H9 (cell line): ENCODE results near the gene ZNF37A. TPM values are rescaled to one million over a fixed set of nuclear protein-coding genes. Genes with fewer than 3 reads are reported as not detected.

Experiments used
- DNase-seq: peaks from one replicate; pipeline ENCODE4 v3.0.0-alpha.2; 2017
- H2AFZ ChIP-seq: one replicate; pipeline ENCODE4 v1.6.1; 2013; ENCODE audit warnings: mild to moderate bottlenecking, low read length, control low read depth, moderate library complexity
- H2AK5ac ChIP-seq: 2 replicates; pipeline ENCODE4 v1.6.1; 2013; ENCODE audit warnings: low read length, control low read depth, mixed read lengths; ENCODE audit not compliant: insufficient read length
- H2BK120ac ChIP-seq: one replicate; pipeline ENCODE4 v1.6.1; 2013; ENCODE audit warnings: low read depth, mild to moderate bottlenecking, low read length, control low read depth, inconsistent platforms; ENCODE audit not compliant: poor library complexity, severe bottlenecking
- H2BK12ac ChIP-seq: 2 replicates; pipeline ENCODE4 v1.6.1; 2013; ENCODE audit warnings: low read length, control low read depth, mixed read lengths, low read depth; ENCODE audit not compliant: insufficient read length
- H2BK15ac ChIP-seq: 2 replicates; pipeline ENCODE4 v1.6.1; 2013; ENCODE audit warnings: low read depth, low read length, control low read depth
- H2BK20ac ChIP-seq: one replicate; pipeline ENCODE4 v1.6.1; 2013; ENCODE audit warnings: low read depth, mild to moderate bottlenecking, low read length, control low read depth, inconsistent platforms; ENCODE audit not compliant: poor library complexity, severe bottlenecking
- H2BK5ac ChIP-seq: 2 replicates; pipeline ENCODE4 v1.6.1; 2013; ENCODE audit warnings: low read length, control low read depth, mixed read lengths; ENCODE audit not compliant: insufficient read length
- H3K14ac ChIP-seq: 2 replicates; pipeline ENCODE4 v1.6.1; 2013; ENCODE audit warnings: low read length, control low read depth; ENCODE audit not compliant: insufficient read depth
- H3K18ac ChIP-seq: 2 replicates; pipeline ENCODE4 v1.6.1; 2013; ENCODE audit warnings: low read depth, mild to moderate bottlenecking, mixed read lengths, low read length, control low read depth; ENCODE audit not compliant: insufficient read length
- H3K23ac ChIP-seq: 2 replicates; pipeline ENCODE4 v1.6.1; 2013; ENCODE audit warnings: low read length, control low read depth, mixed read lengths, low read depth; ENCODE audit not compliant: insufficient read length
- H3K23me2 ChIP-seq: 2 replicates; pipeline ENCODE4 v1.6.1; 2013; ENCODE audit warnings: low read depth, mild to moderate bottlenecking, mixed read lengths, low read length, control low read depth; ENCODE audit not compliant: insufficient read length, poor library complexity, severe bottlenecking
- H3K27ac ChIP-seq: 2 replicates; pipeline ENCODE4 v1.5.1; 2013; ENCODE audit warnings: low read length, control low read depth, mixed read lengths, low read depth; ENCODE audit not compliant: insufficient read length
- H3K27me3 ChIP-seq: 2 replicates; pipeline ENCODE4 v1.6.1; 2013; ENCODE audit warnings: low read length, control low read depth, inconsistent platforms; ENCODE audit not compliant: insufficient read depth
- H3K4ac ChIP-seq: 2 replicates; pipeline ENCODE4 v1.6.1; 2013; ENCODE audit warnings: low read depth, mild to moderate bottlenecking, control low read depth, inconsistent platforms, low read length, moderate library complexity
- H3K4me1 ChIP-seq: 2 replicates; pipeline ENCODE4 v1.6.1; 2013; ENCODE audit warnings: low read length, control low read depth, inconsistent platforms; ENCODE audit not compliant: insufficient read depth
- H3K4me2 ChIP-seq: 2 replicates; pipeline ENCODE4 v1.6.1; 2013; ENCODE audit warnings: low read length, control low read depth, mixed read lengths; ENCODE audit not compliant: insufficient read length, insufficient read depth
- H3K56ac ChIP-seq: 2 replicates; pipeline ENCODE4 v1.6.1; 2013; ENCODE audit warnings: low read depth, mild to moderate bottlenecking, mixed read lengths, low read length, control low read depth; ENCODE audit not compliant: insufficient read length
- H3K79me1 ChIP-seq: 2 replicates; pipeline ENCODE4 v1.6.1; 2013; ENCODE audit warnings: low read depth, mild to moderate bottlenecking, moderate library complexity, low read length, control low read depth, inconsistent platforms; ENCODE audit not compliant: insufficient read depth, poor library complexity, severe bottlenecking
- H3K79me2 ChIP-seq: 2 replicates; pipeline ENCODE4 v1.6.1; 2013; ENCODE audit warnings: low read length, control low read depth, inconsistent platforms; ENCODE audit not compliant: insufficient read depth
- H3K9ac ChIP-seq: 2 replicates; pipeline ENCODE4 v1.6.1; 2013; ENCODE audit warnings: low read length, control low read depth, mixed read lengths; ENCODE audit not compliant: insufficient read length; ENCODE audit errors: extremely low read depth
- H3K9me3 ChIP-seq: one replicate; pipeline ENCODE4 v1.6.1; 2013; ENCODE audit warnings: low read depth, low read length, inconsistent platforms; ENCODE audit not compliant: control insufficient read depth
- H3T11ph ChIP-seq: one replicate; pipeline ENCODE4 v1.6.1; 2013; ENCODE audit warnings: mild to moderate bottlenecking, low read length, control low read depth, inconsistent platforms
- H4K20me1 ChIP-seq: one replicate; pipeline ENCODE4 v1.6.1; 2013; ENCODE audit not compliant: control insufficient read depth, insufficient read length, insufficient read depth
- H4K5ac ChIP-seq: 2 replicates; pipeline ENCODE4 v1.6.1; 2013; ENCODE audit warnings: low read depth, mild to moderate bottlenecking, mixed read lengths, low read length, control low read depth; ENCODE audit not compliant: insufficient read length
- H4K8ac ChIP-seq: replicated peaks from 2 replicates; pipeline ENCODE4 v1.6.1; 2013; ENCODE audit warnings: low read length, control low read depth, mixed read lengths, low read depth; ENCODE audit not compliant: insufficient read length
- H4K91ac ChIP-seq: 2 replicates; pipeline ENCODE4 v1.6.1; 2013; ENCODE audit warnings: low read depth, mild to moderate bottlenecking, moderate library complexity, mixed read lengths, low read length, control low read depth; ENCODE audit not compliant: insufficient read length
- H3K27ac Mint-ChIP-seq, 3 experiments: 2 replicates in 2 of 3; 3 replicates in 1 of 3; pipeline ENCODE4 v1.8.0; 2020 to 2021; ENCODE audit warnings: mixed read lengths in 3 of 3, mild to moderate bottlenecking in 1 of 3, moderate library complexity in 1 of 3
- H3K27me3 Mint-ChIP-seq: 2 replicates; pipeline ENCODE4 v1.8.0; 2021; ENCODE audit warnings: low read depth, mild to moderate bottlenecking, moderate library complexity, mixed read lengths
- H3K36me3 Mint-ChIP-seq, 3 experiments: 2 replicates in 2 of 3; 3 replicates in 1 of 3; pipeline ENCODE4 v1.8.0; 2020 to 2021; ENCODE audit warnings: low read depth in 3 of 3, mixed read lengths in 3 of 3; ENCODE audit not compliant: insufficient read depth in 1 of 3
- H3K4me1 Mint-ChIP-seq, 2 experiments: 2 replicates each; pipeline ENCODE4 v1.8.0; 2020; ENCODE audit warnings: mixed read lengths in 2 of 2
- H3K4me3 Mint-ChIP-seq, 2 experiments: 2 replicates in 1 of 2; 3 replicates in 1 of 2; pipeline ENCODE4 v1.8.0; 2020 to 2021; ENCODE audit warnings: mild to moderate bottlenecking in 2 of 2, mixed read lengths in 2 of 2, moderate library complexity in 1 of 2
- H3K9me3 Mint-ChIP-seq, 2 experiments: 2 replicates in 1 of 2; 3 replicates in 1 of 2; pipeline ENCODE4 v1.8.0; 2020; ENCODE audit warnings: mild to moderate bottlenecking in 2 of 2, mixed read lengths in 2 of 2, moderate library complexity in 1 of 2
- WGBS: extraction: QIAGEN DNeasy Blood & Tissue Kit; methylation state at CpG from one replicate; pipeline ENCODE4 v1.1.7; 2013; ENCODE audit warnings: missing lambda C conversion rate, low lambda C conversion rate, mixed read lengths; ENCODE audit not compliant: insufficient read length; ENCODE audit errors: extremely low coverage; 5-methylcytosine and 5-hydroxymethylcytosine counted together
- total RNA-seq: library from RNA; stranded (reverse); gene quantifications from 2 replicates; pipeline ENCODE4 v1.2.1, GENCODE V29; 2021
- TF ChIP-seq, protein P1 (sequence below): fragments of 200-600 bp; sonication (generic); conservative IDR thresholded peaks from 3 replicates; pipeline ENCODE4 v1.8.0; 2021; ENCODE audit warnings: antibody characterized with exemption, mild to moderate bottlenecking

Gene ZNF37A
- total RNA-seq, 1 experiment from 2014 or later: 9.5 TPM

- Histone ChIP-seq H4K91ac (no peak overlapping the region), H3K4me1 (no peaks in the 10 kb centered on the region), H3K9ac (no peak overlapping the region), H3K79me1 (no peaks in the 10 kb centered on the region), H3K9me3 (peaks cover 66% of the 10 kb centered on the region), H4K8ac (no peak overlapping the region), H3K14ac (no peak overlapping the region), H2AK5ac (no peak overlapping the region), H3K18ac (no peak overlapping the region), H3K4me2 (no peak overlapping the region), H3K23ac (no peak overlapping the region), H3K27ac (no peak overlapping the region), H2BK15ac (no peak overlapping the region), H4K20me1 (no peaks in the 10 kb centered on the region), H2AFZ (no peak overlapping the region), H3K4ac (no peak overlapping the region), H3K79me2 (no peaks in the 10 kb centered on the region), H2BK12ac (no peak overlapping the region), H2BK5ac (no peak overlapping the region), H3K23me2 (no peaks in the 10 kb centered on the region), H3K27me3 (no peaks in the 10 kb centered on the region), H2BK120ac (no peak overlapping the region), H4K5ac (no peak overlapping the region), H3K56ac (no peak overlapping the region), H2BK20ac (no peak overlapping the region), H3T11ph (no peak overlapping the region)
- H3K9me3 Mint-ChIP-seq: peaks cover 88 to 91% of the 10 kb centered on the region in 2 experiments
- WGBS: no CpG with 5 or more reads among the region's 37 CpGs
- no peak overlapping the region for H3K27ac Mint-ChIP-seq
- DNase-seq: no peak
- H3K4me3 Mint-ChIP-seq: no peak overlapping the region
- peaks cover 7 to 25% (median 11%) of the 10 kb centered on the region in 3 experiments; a peak in 6 of 7 replicates for H3K36me3 Mint-ChIP-seq
- TF ChIP-seq, protein P1, sequence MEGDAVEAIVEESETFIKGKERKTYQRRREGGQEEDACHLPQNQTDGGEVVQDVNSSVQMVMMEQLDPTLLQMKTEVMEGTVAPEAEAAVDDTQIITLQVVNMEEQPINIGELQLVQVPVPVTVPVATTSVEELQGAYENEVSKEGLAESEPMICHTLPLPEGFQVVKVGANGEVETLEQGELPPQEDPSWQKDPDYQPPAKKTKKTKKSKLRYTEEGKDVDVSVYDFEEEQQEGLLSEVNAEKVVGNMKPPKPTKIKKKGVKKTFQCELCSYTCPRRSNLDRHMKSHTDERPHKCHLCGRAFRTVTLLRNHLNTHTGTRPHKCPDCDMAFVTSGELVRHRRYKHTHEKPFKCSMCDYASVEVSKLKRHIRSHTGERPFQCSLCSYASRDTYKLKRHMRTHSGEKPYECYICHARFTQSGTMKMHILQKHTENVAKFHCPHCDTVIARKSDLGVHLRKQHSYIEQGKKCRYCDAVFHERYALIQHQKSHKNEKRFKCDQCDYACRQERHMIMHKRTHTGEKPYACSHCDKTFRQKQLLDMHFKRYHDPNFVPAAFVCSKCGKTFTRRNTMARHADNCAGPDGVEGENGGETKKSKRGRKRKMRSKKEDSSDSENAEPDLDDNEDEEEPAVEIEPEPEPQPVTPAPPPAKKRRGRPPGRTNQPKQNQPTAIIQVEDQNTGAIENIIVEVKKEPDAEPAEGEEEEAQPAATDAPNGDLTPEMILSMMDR: no peak
- H3K4me1 Mint-ChIP-seq: no peaks in the 10 kb centered on the region
- no peaks in the 10 kb centered on the region for H3K27me3 Mint-ChIP-seq
Observed at GRCh38 chr10:38156416-38157269, 62.5 kb downstream of the ZNF37A start.
